MCF 10A (cell line): Measurements from ENCODE around the gene GALNS. TPM values are rescaled to one million over a fixed set of nuclear protein-coding genes. Genes with fewer than 3 reads are reported as not detected.

Experiments
- BruUV-seq: library from RNA; stranded (reverse); fragments of 400-500 nt; replicated peaks from 2 replicates; lab custom pipeline; 2021; lab: Mats Ljungman, UMichigan
- CTCF ChIA-PET: fragments of 300-600 bp; sonication (Branson Sonifier 250); formaldehyde crosslinking; extraction: SDS; loops from one replicate; lab custom pipeline; 2021; ENCODE audit warnings: antibody characterized with exemption, inconsistent platforms; lab: Yijun Ruan, JAX
- POLR2A ChIA-PET: fragments of 300-600, 350-650 bp; sonication (Branson Sonifier 250); formaldehyde crosslinking; extraction: SDS; loops from one replicate; lab custom pipeline; 2020; ENCODE audit warnings: antibody characterized with exemption, inconsistent platforms; lab: Yijun Ruan, JAX
- DNase-seq: peaks from one replicate; pipeline ENCODE4 v3.0.0-alpha.2; 2018; ENCODE audit not compliant: unreplicated experiment
- H3K27ac Mint-ChIP-seq: one replicate; pipeline ENCODE4 v1.8.0; 2022; ENCODE audit warnings: mild to moderate bottlenecking, low read depth, mixed read lengths; ENCODE audit not compliant: unreplicated experiment
- H3K27me3 Mint-ChIP-seq: one replicate; pipeline ENCODE4 v1.8.0; 2022; ENCODE audit warnings: mixed read lengths; ENCODE audit not compliant: insufficient read depth, unreplicated experiment
- H3K36me3 Mint-ChIP-seq: one replicate; pipeline ENCODE4 v1.8.0; 2022; ENCODE audit warnings: mild to moderate bottlenecking, moderate library complexity, mixed read lengths; ENCODE audit not compliant: insufficient read depth, unreplicated experiment
- H3K4me1 Mint-ChIP-seq: one replicate; pipeline ENCODE4 v1.8.0; 2022; ENCODE audit warnings: mixed read lengths; ENCODE audit not compliant: insufficient read depth, unreplicated experiment
- H3K4me3 Mint-ChIP-seq: one replicate; pipeline ENCODE4 v1.8.0; 2022; ENCODE audit warnings: mild to moderate bottlenecking, moderate library complexity, mixed read lengths; ENCODE audit not compliant: unreplicated experiment
- H3K9me3 Mint-ChIP-seq: one replicate; pipeline ENCODE4 v1.8.0; 2022; ENCODE audit warnings: mixed read lengths; ENCODE audit not compliant: unreplicated experiment
- CTCF ChIP-seq: fragments of 200-600 bp; IDR thresholded peaks from one replicate; pipeline ENCODE4 v1.8.0; 2022; ENCODE audit warnings: antibody characterized with exemption, mild to moderate bottlenecking; ENCODE audit not compliant: unreplicated experiment
- intact Hi-C: fragments of 100-400 bp; cut with micrococcal nuclease; formaldehyde crosslinking; loops from 2 replicates; pipeline ENCODE4 v1.14.1; 2022
- total RNA-seq: library from RNA; stranded (reverse); gene quantifications from 2 replicates; pipeline ENCODE4 v1.2.3, GENCODE V29; 2022

Gene GALNS
- total RNA-seq, 1 experiment from 2014 or later, result 26.0 TPM

GRCh38 chr16:88836791-88837190 is 20.0 kb downstream of the GALNS start:
- ChIA-PET POLR2A (no interaction called here), CTCF (no interaction called here)
- Mint-ChIP-seq H3K36me3 (peaks cover 3% of the 10 kb centered on the region), H3K9me3 (no peaks in the 10 kb centered on the region), H3K27ac (no peak overlapping the region), H3K4me3 (no peak overlapping the region), H3K27me3 (no peaks in the 10 kb centered on the region), H3K4me1 (no peaks in the 10 kb centered on the region)
- TF ChIP-seq CTCF, result no peak
- DNase-seq, result no peak
- no TSS peak for BruUV-seq
- intact Hi-C loops, result no loop called here

DNA sequence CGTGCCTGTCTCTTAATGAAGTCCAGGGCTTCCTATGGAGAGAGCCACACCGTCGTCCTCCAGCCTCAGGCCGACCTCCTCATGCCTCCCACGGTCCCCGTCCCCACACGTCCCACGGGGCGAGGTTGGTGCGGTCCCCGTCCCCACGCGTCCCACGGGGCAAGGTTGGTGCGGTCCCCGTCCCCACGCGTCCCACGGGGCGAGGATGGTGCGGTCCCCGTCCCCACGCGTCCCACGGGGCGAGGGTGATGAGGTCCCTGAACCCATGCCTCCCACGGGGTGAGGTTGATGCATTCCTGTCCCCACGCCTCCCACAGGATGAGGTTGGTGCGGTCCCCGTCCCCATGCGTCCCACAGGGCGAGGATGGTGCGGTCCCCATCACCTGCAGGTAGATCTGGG is 20.9 kb downstream of the GALNS start:
- intact Hi-C loops, result no loop called here
- H3K4me3 Mint-ChIP-seq, result no peak overlapping the region
- CTCF ChIA-PET, result no interaction called here
- no peak for DNase-seq
- H3K36me3 Mint-ChIP-seq, result peaks cover 6% of the 10 kb centered on the region
- no peaks in the 10 kb centered on the region for H3K27me3 Mint-ChIP-seq
- BruUV-seq, result no TSS peak
- no peaks in the 10 kb centered on the region for H3K9me3 Mint-ChIP-seq
- no peaks in the 10 kb centered on the region for H3K4me1 Mint-ChIP-seq
- no peak for TF ChIP-seq CTCF
- POLR2A ChIA-PET, result no interaction called here
- no peak overlapping the region for H3K27ac Mint-ChIP-seq

DNA sequence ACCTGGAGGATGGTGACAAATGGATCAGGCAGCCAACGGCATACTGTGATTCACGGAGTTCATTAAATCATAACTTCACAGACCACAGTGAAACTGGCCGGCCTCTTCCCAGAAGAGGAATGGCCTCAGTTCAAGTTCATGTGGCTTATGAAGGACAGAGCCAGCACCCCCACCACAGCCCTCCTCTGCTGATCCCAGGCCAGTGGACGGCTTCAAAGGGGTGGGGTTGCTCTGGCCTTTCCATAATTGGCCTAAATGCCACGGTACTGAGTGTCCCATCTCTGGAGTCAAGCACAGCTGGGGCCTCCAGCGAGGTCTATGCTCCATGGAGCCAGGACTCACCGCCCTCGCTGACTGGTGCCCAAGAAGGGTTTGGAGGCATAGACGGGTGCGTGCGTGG is 21.4 kb downstream of the GALNS start:
- Mint-ChIP-seq H3K4me1 (no peaks in the 10 kb centered on the region), H3K36me3 (peaks cover 6% of the 10 kb centered on the region), H3K4me3 (no peak overlapping the region), H3K27me3 (no peaks in the 10 kb centered on the region), H3K9me3 (no peaks in the 10 kb centered on the region), H3K27ac (no peak overlapping the region)
- intact Hi-C loops, result no loop called here
- TF ChIP-seq CTCF, result no peak
- POLR2A ChIA-PET, result interaction anchor here (0.6 to 0.7 kb wide), 3 partner anchors 9 to 391 kb away, joined by 3 to 4 read pairs (median 3); partner anchors contain the start of genes GALNS and TRAPPC2L
- BruUV-seq, result no TSS peak
- CTCF ChIA-PET, result no interaction called here
- DNase-seq, result no peak

DNA sequence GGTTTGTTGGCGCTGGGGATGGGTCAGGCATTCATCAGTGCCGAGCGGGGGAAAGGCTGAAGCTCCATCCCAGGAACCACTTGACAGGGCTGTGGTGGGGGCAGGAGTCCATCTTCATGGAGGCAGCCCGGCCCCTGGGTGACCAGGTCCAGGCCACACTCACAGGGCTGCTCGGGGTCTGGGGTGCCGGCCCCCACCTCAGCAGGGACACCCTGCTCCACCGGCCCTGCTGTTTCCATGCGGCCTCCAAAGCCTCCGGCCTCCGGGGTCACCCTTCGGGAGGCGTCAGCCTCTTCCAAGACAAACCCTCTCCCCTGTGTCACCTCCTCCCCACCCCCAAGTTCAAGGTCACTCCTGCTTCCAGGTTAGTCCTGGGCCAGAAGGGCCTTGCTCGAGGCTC is 22.1 kb downstream of the GALNS start:
- no peak for TF ChIP-seq CTCF
- H3K4me3 Mint-ChIP-seq, result no peak overlapping the region
- intact Hi-C loops, result no loop called here
- BruUV-seq, result no TSS peak
- ChIA-PET CTCF (interaction anchor here (0.5 kb wide), 1 partner anchor 17 kb away, joined by 3 read pairs; no protein-coding TSS in a partner anchor), POLR2A (no interaction called here)
- no peaks in the 10 kb centered on the region for H3K9me3 Mint-ChIP-seq
- no peak for DNase-seq
- H3K27me3 Mint-ChIP-seq, result no peaks in the 10 kb centered on the region
- peaks cover 6% of the 10 kb centered on the region for H3K36me3 Mint-ChIP-seq
- no peaks in the 10 kb centered on the region for H3K4me1 Mint-ChIP-seq
- no peak overlapping the region for H3K27ac Mint-ChIP-seq
